ENCODE data around the gene SNX18.

The SNX18 gene

DNA sequence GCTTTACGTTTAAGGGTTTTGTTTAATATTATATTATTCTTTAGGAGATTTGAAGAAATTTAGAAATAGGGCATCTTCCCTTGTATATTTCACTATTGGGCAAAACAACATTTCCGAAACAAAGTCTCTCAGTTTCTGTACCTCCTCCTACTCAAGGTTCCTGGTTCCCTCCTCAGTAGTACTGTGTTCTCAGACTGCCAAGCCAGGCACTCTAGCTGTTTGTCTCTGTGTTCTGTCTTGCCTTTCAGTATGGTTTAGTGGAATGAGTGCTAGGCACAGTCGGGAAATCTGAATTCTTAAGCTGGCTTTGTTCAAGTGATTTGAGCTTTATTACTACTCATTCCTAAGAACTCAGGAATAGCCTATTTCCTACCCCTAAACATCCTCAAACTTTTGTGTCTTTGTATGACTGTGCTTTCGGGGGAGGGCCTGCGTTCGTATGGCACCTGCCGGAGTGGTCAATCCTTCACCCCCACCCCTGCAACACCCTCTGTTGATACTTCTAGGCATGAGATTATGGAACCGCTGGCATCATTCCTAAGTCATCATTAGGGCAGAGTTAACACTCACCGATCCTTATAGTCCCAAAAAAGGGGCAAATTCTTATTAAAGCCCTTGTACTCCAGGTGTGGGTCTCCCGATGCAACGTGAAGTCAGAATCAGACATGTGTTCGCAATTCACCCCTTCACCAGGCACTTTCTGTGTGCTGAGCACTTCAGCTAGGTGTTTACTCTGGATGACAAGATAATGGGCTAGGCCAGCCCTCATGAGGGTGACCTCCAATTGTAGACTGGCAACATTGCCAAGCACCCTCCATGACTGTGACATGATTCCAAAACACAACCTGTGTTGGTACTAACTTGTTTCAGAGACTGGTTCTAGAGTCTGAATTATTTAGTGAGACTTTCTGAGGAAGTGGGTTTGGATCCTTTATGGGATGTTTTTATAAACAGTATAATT lies 24.5 kb downstream of the SNX18 start:
- no peak for DNase-seq (ENCODE audit: low read depth)

DNA sequence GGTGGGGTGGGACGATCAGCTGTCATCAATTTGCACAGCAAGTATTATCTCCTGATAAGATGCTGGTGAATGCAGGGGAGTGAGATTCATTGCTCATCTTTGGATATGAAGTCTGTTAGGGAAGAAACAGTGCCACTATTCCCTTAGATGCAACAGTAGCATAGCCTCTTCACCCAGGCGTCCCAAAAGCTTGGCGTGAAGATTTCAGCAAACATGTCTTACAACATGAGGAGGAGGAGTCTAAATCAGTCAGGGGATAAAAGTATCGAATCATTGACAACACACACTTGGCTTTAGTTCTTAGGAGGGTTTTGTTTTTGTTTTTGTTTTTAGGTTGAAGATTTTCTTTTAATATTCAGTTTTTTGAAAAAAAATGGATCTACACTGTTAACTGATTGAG lies 26.5 kb downstream of the SNX18 start:
- DNase-seq (ENCODE audit: low read depth): no peak

DNA sequence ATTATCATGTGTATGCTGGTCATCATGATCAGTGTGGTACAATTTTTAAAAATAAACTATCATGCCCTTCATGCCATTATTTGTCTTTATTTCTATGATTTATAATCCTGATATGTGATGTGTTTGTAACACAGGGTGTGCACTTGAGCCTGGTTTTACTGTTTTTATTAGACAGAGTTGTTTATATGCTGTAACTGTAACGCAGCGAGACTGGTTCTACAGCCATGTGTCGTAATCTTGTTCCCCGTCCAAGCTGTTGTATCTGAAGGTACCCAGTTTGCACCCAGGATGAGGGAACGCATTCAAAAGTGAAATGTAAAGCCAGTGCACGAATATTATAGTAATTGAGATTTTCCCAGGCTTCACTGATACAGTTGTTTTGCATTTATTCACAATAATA lies 28.2 kb downstream of the SNX18 start:
- no peak for DNase-seq (ENCODE audit: low read depth)

DNA sequence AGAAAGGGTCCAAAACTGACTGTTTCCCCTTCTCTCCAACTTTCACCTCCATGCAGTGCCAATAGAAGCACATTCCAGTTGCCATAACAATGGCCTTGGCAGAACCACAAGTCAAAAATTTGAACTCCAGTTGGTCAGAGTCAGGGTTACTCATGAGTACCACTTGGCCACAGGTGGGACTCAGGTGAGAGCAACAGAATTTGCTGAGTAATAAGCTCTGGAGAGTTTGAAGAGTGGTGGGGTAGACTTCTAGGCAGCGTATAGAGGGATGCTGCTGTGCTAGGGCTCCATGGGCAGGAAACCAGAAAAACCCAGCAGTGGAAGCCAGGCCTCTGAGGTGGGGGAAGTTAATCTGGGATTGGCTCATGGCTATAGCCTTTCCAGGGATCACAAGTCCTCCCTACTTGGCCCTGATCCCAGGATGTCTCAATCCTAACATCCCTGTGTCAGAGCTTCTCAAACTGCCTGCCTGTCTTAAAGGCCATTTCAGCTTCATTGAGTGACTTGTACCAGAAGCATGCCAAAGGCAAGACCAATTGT lies 30.2 kb downstream of the SNX18 start:
- DNase-seq (ENCODE audit: low read depth): peak; percentile 96

DNA sequence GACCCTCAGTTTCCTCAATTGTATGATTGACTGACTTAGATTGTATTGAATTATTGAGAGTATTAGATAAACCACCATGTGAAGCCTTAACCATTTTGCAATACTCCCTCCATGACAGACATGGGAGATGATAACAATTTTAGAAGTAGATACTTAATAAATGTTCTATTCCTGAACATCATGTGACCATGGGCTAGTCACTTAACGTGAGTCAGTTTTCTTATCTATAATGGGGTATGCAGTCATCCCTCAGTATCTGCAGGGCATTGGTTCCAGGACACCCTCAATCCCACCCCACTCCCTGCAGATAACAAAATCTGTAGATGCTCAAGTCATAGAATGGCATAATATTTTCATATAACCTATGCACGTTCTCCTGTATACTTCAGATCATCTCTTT lies 31.0 kb downstream of the SNX18 start:
- DNase-seq (ENCODE audit: low read depth): peak; percentile 57

DNA sequence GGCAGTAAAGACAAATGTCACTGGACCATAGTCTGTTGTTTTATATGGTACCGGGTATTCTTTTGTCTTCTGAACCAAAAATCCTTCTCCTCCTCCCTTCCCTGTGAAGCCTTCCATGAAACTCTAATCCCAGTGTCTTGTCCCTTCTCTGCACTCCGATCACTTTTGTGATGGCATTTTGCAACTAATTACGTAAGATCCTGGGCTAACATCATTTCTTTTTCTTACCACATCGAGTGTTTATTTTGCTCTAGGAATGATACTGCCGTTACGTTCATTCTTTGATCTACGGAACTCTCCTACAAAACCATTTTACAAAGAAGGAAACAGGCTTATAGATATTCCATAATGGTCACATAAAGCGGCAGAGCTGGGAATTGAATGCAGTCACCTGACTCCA lies 33.7 kb downstream of the SNX18 start:
- DNase-seq (ENCODE audit: low read depth): no peak

DNA sequence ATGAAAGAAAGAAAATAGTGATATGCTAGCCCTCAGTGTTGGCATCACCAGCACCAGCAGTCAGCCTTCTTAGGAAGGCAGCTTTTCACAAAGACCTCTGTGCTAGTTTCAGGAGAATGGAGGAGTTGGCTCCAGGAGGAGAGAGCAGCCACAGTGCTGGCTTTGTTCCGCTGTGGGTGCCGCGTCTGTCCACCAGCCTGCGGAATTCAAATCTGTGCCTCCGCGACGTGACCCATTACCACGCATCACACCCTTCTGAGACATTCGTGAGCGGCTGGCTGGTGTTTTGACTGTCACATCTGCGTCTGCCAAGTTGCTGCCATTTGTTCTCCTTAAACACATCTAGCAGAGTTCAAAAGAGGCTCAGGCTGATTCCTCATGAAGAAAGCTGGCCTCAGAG lies 34.4 kb downstream of the SNX18 start:
- no peak for DNase-seq (ENCODE audit: low read depth)

DNA sequence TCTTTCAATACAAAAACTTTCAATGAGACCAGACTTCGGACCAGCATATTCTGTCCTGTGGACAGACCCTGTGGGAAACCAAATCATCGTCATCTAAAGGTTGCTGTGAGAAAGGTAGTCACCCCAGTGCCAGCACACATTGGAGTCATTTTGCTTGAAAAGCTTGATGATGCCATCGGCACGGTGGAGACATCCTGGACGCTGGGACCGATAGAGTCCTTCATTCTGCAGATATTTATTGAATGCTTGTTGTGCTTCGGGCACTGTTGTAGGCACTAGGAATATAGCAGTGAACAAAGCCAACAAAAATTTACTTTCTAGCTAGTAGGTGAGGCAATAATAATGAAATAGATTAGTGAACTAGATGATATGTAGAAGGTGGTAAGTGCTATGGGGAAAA lies 34.9 kb downstream of the SNX18 start:
- DNase-seq (ENCODE audit: low read depth): no peak

DNA sequence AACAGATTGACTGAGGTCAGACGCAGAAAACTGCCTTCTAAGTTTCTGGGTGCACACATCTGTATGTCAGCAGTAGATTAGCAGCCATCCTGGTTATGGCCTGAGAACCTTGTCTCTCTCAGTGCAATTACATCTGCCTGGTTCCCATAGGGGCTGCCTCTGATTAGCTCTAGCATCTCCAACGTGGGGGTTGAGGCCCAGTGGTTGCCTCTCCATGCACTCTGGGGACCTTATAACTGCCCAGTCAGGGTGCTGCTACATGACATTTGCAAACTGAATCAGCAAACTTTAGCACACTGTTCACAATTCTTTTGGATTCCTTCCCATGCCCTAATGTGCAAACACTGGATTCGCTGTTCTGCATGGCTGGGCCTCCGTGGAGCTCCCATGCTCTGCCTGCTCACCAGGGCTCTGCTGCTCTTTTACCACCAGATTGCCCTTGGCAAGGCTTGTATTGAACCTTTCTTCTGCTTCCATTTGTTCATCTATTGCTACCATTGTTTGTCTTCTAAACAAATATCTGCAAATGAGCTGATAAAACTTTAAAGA lies 36.2 kb downstream of the SNX18 start:
- DNase-seq (ENCODE audit: low read depth): no peak

DNA sequence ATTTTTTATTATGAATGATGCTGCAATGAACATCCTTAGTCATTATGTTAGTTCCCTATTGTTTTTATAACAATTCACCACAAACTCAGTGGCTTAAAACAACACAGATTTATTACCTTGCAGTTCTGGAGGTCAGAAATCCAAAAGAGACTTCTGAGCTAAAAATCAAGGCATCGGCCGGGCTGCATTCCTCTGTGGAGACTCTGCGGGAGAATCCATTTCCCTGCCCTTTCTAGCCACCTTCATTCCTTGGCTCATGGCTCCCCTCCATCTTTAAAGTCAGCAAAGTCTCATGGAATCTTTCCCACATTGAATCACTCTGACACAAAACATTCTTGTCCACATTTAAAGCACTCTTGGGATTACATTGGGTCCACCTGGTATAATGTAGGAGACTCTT lies 38.6 kb downstream of the SNX18 start:
- DNase-seq (ENCODE audit: low read depth): no peak

DNA sequence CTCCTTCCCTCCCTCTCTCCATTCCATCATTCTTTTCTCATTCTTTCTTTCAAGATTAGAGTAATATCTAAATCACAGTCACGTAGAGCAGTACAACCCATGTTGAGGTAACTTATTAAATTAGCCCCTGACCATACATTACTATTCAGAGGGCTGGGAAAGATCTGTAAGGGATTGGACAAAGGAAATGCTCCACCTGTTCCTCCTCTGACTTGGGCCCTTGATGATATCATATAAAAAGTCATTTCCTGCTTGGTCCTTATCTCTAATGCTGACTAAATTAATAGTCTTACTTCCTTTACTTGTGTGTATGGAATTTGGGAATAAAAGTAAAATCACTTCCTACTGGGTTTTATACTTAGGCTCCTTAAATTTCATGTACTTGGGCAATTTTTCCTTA lies 40.8 kb downstream of the SNX18 start:
- no peak for DNase-seq (ENCODE audit: low read depth)

DNA sequence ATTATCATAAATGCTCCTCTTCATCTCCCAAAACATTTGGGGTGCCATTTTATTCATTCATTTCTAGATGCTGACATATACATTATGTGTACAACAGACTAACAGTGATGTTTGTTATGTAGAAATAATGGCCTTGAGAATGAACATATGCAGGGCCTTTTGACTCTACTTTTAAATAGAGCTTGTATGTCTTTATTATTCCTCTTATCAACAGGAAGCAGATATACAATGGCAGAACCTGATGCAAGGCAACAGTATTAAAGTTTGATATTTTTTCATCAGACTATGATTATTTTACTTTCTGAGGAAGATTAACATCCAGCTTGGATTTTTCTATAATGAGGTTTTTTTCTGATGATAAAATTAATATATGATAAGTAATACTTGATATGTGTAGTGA lies 44.1 kb downstream of the SNX18 start:
- DNase-seq (ENCODE audit: low read depth): no peak

DNA sequence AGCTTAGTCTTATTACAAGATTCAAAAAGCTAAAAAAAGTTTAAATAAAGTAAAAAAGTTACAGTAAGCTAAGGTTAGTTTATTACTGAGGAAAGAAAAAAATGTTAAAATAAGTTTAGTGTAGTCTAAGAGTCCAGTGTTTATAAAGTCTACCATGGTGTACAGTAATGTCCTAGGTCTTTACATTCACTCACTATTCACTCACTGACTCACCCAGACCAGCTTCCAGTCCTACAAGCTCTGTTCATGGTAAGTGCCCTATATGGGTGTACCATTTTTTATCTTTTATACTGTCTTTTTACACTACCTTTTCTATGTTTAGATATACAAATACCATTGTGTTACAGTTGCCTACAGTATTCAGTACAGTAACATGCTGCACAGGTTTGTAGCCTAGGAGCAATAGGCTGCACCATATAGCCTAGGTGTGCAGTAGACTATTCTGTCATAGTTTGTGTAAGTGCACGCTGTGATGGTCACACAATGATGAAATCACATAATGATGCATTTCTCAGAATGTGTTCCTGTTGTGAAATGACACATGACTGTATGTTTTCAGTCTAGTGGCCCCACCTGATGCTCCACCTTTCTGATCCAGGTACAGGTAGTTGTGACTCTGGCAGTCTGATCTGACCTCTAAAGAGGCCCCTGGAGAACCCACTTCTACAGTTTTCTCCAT lies 45.7 kb downstream of the SNX18 start:
- no peak for DNase-seq (ENCODE audit: low read depth)

DNA sequence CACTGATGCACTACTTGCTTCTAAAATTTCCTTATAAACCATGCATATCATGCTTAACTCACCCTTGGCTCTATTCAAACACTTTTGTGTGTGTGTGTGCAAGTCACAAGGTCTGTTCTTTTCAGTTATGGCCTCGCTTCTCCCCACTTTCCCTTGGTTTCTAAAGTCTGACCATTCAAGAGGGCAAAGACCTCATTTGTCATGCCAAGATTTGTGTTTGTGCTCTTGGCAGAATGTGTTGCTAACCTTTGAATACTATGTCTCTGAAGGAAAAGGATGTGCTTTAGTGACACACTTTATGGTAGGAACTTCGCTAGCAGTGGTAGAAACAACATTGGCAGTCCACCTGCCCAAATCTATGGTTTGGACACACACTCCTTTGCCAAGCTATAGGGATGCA lies 50.4 kb downstream of the SNX18 start:
- DNase-seq (ENCODE audit: low read depth): no peak

DNA sequence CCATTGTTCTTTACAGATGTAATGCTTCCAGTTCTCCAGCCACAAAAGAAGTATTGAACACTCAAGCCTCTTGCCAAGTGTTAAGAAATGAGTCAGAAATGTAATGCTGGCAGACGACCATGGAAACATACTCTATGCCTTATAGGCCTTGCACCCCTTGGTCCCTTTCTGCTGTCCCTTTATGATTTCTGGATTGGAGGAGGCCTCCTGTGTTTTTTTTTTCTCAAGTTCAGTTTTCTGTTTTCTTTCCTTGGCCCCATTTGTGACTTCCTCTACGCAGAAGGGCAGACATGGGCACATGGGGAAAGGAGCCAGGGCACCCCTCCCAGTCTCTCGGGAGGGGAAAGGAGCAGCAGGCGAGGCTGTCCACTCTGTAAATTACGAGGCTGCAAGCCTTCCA lies 53.4 kb downstream of the SNX18 start:
- DNase-seq (ENCODE audit: low read depth): no peak

DNA sequence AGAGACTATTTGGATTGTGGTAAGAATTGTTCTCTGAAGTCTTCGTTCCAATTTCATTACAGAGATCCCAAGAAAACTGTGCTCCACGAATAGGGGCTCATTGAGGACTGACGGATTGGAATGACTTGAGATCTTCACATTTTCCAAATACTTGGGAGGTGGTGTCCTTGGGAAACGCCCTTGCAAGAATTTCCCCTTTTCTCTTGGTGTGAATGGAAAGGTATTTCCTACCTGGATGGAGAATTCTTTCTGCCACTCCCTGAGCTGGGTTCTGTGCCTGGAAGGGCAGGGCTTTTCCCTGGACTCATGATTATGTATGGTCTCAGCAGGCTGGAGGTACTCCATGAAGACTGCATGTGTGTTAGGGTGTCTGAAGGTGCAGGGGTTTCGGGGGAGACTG lies 53.9 kb downstream of the SNX18 start:
- no peak for DNase-seq (ENCODE audit: low read depth)

DNA sequence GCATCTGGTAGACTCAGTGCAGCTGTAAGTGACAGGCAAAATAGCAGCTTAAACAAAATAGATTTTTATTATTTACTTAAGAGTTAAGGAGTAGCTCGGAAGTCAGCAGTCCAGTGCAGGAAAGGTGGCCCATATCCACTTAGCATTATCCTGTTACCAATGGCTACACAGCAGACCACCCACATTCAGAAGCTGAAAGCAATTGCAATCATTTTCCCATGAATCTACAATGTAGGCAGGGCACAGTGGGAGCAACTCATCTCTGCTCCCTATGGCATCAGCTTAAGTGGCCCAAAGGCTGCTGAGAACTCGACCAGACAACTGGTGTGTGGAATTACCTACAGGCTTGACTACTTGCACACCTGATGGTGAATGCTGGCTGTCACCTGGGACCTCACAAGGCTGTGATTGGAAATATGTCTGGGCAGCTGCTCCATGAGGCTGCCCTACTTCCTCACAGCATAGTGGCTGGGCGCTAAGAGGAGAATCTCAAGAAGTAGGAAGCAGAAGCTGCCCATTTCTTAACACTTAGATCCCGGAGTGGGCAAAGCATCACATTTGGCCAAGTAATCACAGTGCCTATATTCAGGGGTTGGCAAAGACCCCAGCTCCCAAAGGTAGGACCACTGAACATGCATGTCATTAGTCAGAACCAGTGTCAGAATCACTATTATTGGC lies 56.4 kb downstream of the SNX18 start:
- DNase-seq (ENCODE audit: low read depth): no peak

DNA sequence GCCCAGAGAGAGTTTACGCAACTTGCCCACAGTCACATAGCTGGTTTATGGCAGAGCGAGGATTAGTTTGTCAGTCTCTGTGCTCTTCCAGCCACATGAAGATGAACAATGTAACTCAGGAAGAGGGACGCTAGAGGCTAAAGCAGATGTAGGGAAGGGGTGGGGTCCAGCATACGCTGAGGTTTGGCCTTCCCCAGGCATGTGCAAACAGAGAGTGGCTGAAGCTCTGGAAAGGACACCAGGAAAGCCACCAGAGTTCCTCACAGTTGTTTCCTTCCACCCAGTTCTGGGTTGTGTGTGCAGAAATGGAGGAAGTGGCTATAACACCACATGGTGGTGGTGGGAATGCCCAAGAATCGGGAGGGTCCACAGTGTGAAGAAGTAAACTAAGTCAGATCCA lies 60.0 kb downstream of the SNX18 start:
- no peak for DNase-seq (ENCODE audit: low read depth)

DNA sequence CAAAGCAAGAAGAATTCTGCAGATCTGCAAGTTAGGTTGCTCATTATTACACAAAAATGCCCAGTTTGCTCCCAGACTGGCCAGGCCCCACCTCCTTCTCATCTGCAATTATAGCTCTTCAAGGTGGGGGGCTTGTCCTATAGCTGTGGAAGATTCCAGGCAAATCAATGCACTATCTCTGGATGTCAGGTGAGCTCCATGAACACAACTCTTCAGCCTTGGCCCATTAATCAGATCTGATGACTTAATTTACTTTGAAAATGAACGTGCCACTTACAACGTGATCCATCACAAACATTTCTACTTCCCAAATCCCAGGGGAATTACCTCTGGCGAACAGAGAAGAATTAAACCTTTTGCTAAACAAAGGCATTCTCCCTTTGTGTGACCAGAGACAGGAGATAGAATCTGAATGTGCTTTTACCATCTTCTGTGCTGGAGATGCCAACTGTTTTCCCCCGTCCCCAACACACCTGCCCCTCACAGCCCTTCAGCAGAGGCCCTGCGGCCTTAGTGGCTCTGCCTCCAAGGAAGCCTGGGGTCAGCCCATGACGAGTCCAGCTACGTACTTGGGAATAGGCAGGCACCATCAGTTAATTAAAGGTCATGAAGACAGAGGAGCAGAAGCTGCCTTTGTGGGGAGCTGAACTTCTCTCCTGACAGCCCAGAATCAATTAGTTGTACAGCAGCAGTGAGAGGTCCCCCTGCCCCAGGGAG lies 60.5 kb downstream of the SNX18 start:
- DNase-seq (ENCODE audit: low read depth): no peak

DNA sequence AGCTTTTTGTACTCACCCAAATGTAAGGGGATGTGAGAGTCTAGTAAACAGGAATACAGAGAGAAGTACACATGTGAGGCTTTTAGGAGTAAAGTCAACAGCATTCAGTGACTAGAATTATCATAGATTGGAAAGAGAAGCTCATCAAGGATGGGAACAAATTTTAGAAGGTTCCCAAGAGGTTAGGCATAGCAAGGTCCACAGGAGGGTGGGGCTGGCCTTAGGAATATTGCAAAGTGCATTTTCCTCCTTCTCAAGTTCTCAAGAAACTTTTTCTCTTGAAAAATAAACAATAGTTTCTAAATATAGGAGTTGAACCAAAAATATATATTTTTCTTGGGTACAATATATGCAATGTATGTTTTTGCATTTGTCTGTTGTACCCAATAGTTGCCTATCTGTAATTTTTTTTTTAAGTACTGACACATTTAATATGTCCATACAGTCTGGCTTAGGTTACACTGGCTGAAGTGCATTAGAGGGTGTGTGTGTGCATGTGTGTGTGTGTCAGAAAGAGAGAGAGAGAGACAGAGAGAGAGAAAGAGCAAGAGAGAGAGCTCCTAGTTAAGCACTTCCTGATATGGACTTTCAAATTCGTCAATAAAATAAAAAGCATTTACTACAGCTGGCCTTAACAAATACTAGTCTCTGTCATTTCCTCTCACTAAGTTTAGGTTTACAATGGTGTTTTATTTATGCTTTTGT lies 62.2 kb downstream of the SNX18 start:
- DNase-seq (ENCODE audit: low read depth): no peak
